Adipose tissue (tissue), 3 donors: ENCODE measurements around the gene PLGRKT. TPM values are rescaled to one million over a fixed set of nuclear protein-coding genes. Genes with fewer than 3 reads are reported as not detected.
"Not testable (repeated sequence)": the region's sequence is repeated elsewhere in the genome, so short reads cannot be mapped to it uniquely, and the experiment has no call there.

ENCODE experiments used
- H3K27ac ChIP-seq: one replicate; pipeline ENCODE4 v1.5.1; 2013; ENCODE audit warnings: low read depth, low read length
- WGBS, 3 donors: extraction: QIAGEN DNeasy Blood & Tissue Kit; methylation state at CpG; one replicate each; pipeline ENCODE4 v1.1.7; 2013; 5-methylcytosine and 5-hydroxymethylcytosine counted together
- polyA plus RNA-seq, 3 donors: library from polyadenylated mRNA; stranded (reverse); fragments of 200-250 nt; gene quantifications; one replicate each; pipeline ENCODE4 v1.2.3, GENCODE V29; 2013
- donor health status: healthy with polysubstance abuse.
- donor health status: Bipolar disorder and iron deficiency.
- donor health status: healthy.

Gene PLGRKT
- polyA plus RNA-seq, 3 donors, result 8.4 to 20.2 (median 12.4) TPM

GRCh38 chr9:5352637-5353248 is 85.0 kb downstream of the PLGRKT start:
- 76 to 86% (median 77%) methylated on average over 1 of the region's 1 CpG for WGBS, 3 donors
- no peak overlapping the region for H3K27ac ChIP-seq

GRCh38 chr9:5338992-5339981 is 98.4 kb downstream of the PLGRKT start, which contains the start of gene RLN1:
TSS of gene RLN1 (minus strand) at chr9:5339876. CDS start at chr9:5339746, 130 bp downstream.
- 13 to 24% (median 23%) methylated on average over 14 of the region's 50 CpGs for WGBS, 3 donors
- not testable (repeated sequence) for H3K27ac ChIP-seq

- WGBS, 3 donors, result 45 to 78% (median 50%) methylated on average over 4 of the region's 4 CpGs
- H3K27ac ChIP-seq, result no peak overlapping the region
Observed at GRCh38 chr9:5336688-5337087, 101.0 kb downstream of the PLGRKT start.

GRCh38 chr9:5331276-5331675 is 106.4 kb downstream of the PLGRKT start:
- WGBS, 3 donors, result 85 to 87% (median 86%) methylated on average over 3 of the region's 3 CpGs

GRCh38 chr9:5326893-5327548 is 110.7 kb downstream of the PLGRKT start:
- H3K27ac ChIP-seq, result no peak overlapping the region
- 47 to 76% (median 65%) methylated on average over 10 of the region's 10 CpGs for WGBS, 3 donors

More at GRCh38 chr9:5331276-5331675, 106.4 kb downstream of the PLGRKT start:
- H3K27ac ChIP-seq, result not testable (repeated sequence)

GRCh38 chr9:5326187-5326586 is 111.5 kb downstream of the PLGRKT start:
- H3K27ac ChIP-seq, result no peak overlapping the region

GRCh38 chr9:5321601-5322000 is 116.1 kb downstream of the PLGRKT start:
- H3K27ac ChIP-seq, result not testable (repeated sequence)
- 62 to 73% (median 68%) methylated on average over 1 of the region's 1 CpG for WGBS, 3 donors

GRCh38 chr9:5321058-5321457 is 116.7 kb downstream of the PLGRKT start:
- H3K27ac ChIP-seq, result no peak overlapping the region
- 37 to 41% (median 39%) methylated on average over 1 of the region's 1 CpG for WGBS, 3 donors

- 90 to 100% (median 97%) methylated on average over 1 of the region's 1 CpG for whole genome bisulfite sequencing, 3 donors
- not testable (repeated sequence) for H3K27ac ChIP-seq
Observed at GRCh38 chr9:5316406-5316805, 121.3 kb downstream of the PLGRKT start.

GRCh38 chr9:5315187-5315923 is 122.4 kb downstream of the PLGRKT start:
- H3K27ac ChIP-seq, result no peak overlapping the region
- WGBS, 3 donors, result 59 to 72% (median 68%) methylated on average over 4 of the region's 4 CpGs

GRCh38 chr9:5310851-5311250 is 126.9 kb downstream of the PLGRKT start:
- H3K27ac ChIP-seq, result no peak overlapping the region

Other genes starting within 250 kb of the PLGRKT start
- gene INSL4, start 206.5 kb downstream of the PLGRKT start, polyA plus RNA-seq, result not detected
- gene RLN2, start 133.2 kb downstream of the PLGRKT start, polyA plus RNA-seq, result 1 to 10 TPM in 1 of 3 donors, under 1 TPM in 1, not detected in 1; 0.41 to 1.2 TPM
- gene RLN1, start 98.0 kb downstream of the PLGRKT start, polyA plus RNA-seq, result under 1 TPM in 1 of 3 donors, not detected in 2; 0.18 TPM
- gene CD274, start 12.6 kb upstream of the PLGRKT start, polyA plus RNA-seq, result 1 to 10 TPM in 1 of 3 donors, under 1 TPM in 2; 0.22 to 2.6 (median 0.87) TPM
- gene PDCD1LG2, start 72.6 kb upstream of the PLGRKT start, polyA plus RNA-seq, result 1 to 10 TPM in 2 of 3 donors, under 1 TPM in 1; 0.14 to 1.6 (median 1.1) TPM
- 1 to 10 TPM; 5.3 to 7.7 (median 6.3) TPM for gene RIC1, start 191.2 kb upstream of the PLGRKT start, polyA plus RNA-seq